Neural cell (in vitro differentiated cells): ENCODE results near the gene CDS1. TPM values are rescaled to one million over a fixed set of nuclear protein-coding genes. Genes with fewer than 3 reads are reported as not detected.

Source experiments
- H2AFZ ChIP-seq: fragments of 200-600, 300-800 bp; sonication (generic), shearing (Covaris generic); 2 replicates; pipeline ENCODE4 v1.6.0; 2014; ENCODE audit warnings: low read depth, mild to moderate bottlenecking, antibody characterized with exemption, low read length, moderate library complexity
- H3F3A ChIP-seq: fragments of 200-600 bp; shearing (Covaris generic); 2 replicates; pipeline ENCODE4 v1.6.1; 2016; ENCODE audit warnings: mild to moderate bottlenecking, moderate library complexity, mixed read lengths, antibody characterized with exemption, low read length; ENCODE audit not compliant: insufficient read depth, poor library complexity, severe bottlenecking
- H3K27ac ChIP-seq: fragments of 200-600, 300-800 bp; sonication (generic), shearing (Covaris generic); 2 replicates; pipeline ENCODE4 v1.5.1; 2014; ENCODE audit warnings: mild to moderate bottlenecking, low read length, moderate library complexity
- H3K27me3 ChIP-seq: fragments of 300-800, 200-600 bp; sonication (generic), shearing (Covaris generic); 2 replicates; pipeline ENCODE4 v1.6.0; 2014; ENCODE audit warnings: mild to moderate bottlenecking, low read depth, low read length, moderate library complexity; ENCODE audit not compliant: insufficient read depth
- H3K36me3 ChIP-seq: fragments of 300-800, 200-600 bp; sonication (generic), shearing (Covaris generic); 2 replicates; pipeline ENCODE4 v1.5.1; 2014; ENCODE audit warnings: mild to moderate bottlenecking, antibody characterized with exemption, low read length, moderate library complexity; ENCODE audit not compliant: insufficient read depth
- H3K4me2 ChIP-seq: fragments of 300-800, 200-600 bp; sonication (generic), shearing (Covaris generic); 2 replicates; pipeline ENCODE4 v1.6.0; 2014; ENCODE audit warnings: mild to moderate bottlenecking, low read length
- H3K4me3 ChIP-seq: fragments of 300-800, 200-600 bp; sonication (generic), shearing (Covaris generic); 2 replicates; pipeline ENCODE4 v1.5.1; 2014; ENCODE audit warnings: mild to moderate bottlenecking, low read length, moderate library complexity
- H3K79me2 ChIP-seq: fragments of 200-600 bp; shearing (Covaris generic); replicated peaks from 2 replicates; pipeline ENCODE4 v1.6.0; 2014; ENCODE audit warnings: mild to moderate bottlenecking, low read length, moderate library complexity; ENCODE audit not compliant: insufficient read depth
- H3K9ac ChIP-seq: fragments of 300-800, 200-600 bp; sonication (generic), shearing (Covaris generic); 2 replicates; pipeline ENCODE4 v1.6.1; 2016; ENCODE audit warnings: mild to moderate bottlenecking, low read length, mixed read lengths
- H3K9me2 ChIP-seq: fragments of 200-600 bp; shearing (Covaris generic); 2 replicates; pipeline ENCODE4 v1.6.1; 2016; ENCODE audit warnings: mild to moderate bottlenecking, low read length, mixed read lengths; ENCODE audit not compliant: insufficient read depth
- H3K9me3 ChIP-seq: fragments of 200-600, 300-800 bp; sonication (generic), shearing (Covaris generic); 2 replicates; pipeline ENCODE4 v1.6.1; 2016; ENCODE audit warnings: mild to moderate bottlenecking, mixed run types, low read length, moderate library complexity, mixed read lengths
- H4K20me1 ChIP-seq: fragments of 200-600 bp; shearing (Covaris generic); 2 replicates; pipeline ENCODE4 v1.6.1; 2016; ENCODE audit warnings: mild to moderate bottlenecking, mixed run types; ENCODE audit not compliant: insufficient read depth
- EP300 ChIP-seq: fragments of 450-650 bp; conservative IDR thresholded peaks from 2 replicates; pipeline ENCODE4 v1.6.1; 2014; ENCODE audit warnings: antibody characterized with exemption, mild to moderate bottlenecking, moderate library complexity; ENCODE audit not compliant: poor library complexity, severe bottlenecking
- EZH2 ChIP-seq: fragments of 200-600, 300-800 bp; shearing (Covaris generic), sonication (generic); IDR thresholded peaks from 2 replicates; pipeline ENCODE4 v1.6.1; 2014; ENCODE audit warnings: antibody characterized with exemption, low read length, borderline replicate concordance, mild to moderate bottlenecking; ENCODE audit not compliant: insufficient read depth, poor library complexity, severe bottlenecking
- MXI1 ChIP-seq: fragments of 450-650 bp; conservative IDR thresholded peaks from 2 replicates; pipeline ENCODE4 v1.6.1; 2014; ENCODE audit warnings: antibody characterized with exemption, mild to moderate bottlenecking; ENCODE audit not compliant: poor library complexity, severe bottlenecking
- POLR2AphosphoS5 ChIP-seq: IDR thresholded peaks from 2 replicates; pipeline ENCODE4 v1.6.1; 2012
- RAD21 ChIP-seq: fragments of 450-650 bp; conservative IDR thresholded peaks from 2 replicates; pipeline ENCODE4 v1.6.1; 2014; ENCODE audit warnings: antibody characterized with exemption, mild to moderate bottlenecking, moderate library complexity
- SMC3 ChIP-seq: fragments of 450-650 bp; conservative IDR thresholded peaks from 2 replicates; pipeline ENCODE4 v1.6.1; 2014; ENCODE audit warnings: antibody characterized with exemption, mild to moderate bottlenecking, moderate library complexity; ENCODE audit not compliant: poor library complexity
- TAF1 ChIP-seq: IDR thresholded peaks from 2 replicates; pipeline ENCODE4 v1.6.1; 2012; ENCODE audit warnings: low read depth
- polyA plus RNA-seq: library from polyadenylated mRNA; depleted of rRNA; stranded (reverse); fragments of >200 nt; gene quantifications from 2 replicates; pipeline ENCODE4 v1.2.3, GENCODE V29; 2014
- TF ChIP-seq, protein P1 (sequence below): fragments of 450-650 bp; IDR thresholded peaks from 2 replicates; pipeline ENCODE4 v1.5.1; 2014; ENCODE audit warnings: antibody characterized with exemption, mild to moderate bottlenecking, moderate library complexity; ENCODE audit not compliant: poor library complexity, severe bottlenecking
- TF ChIP-seq, protein P2 (sequence below): IDR thresholded peaks from 2 replicates; pipeline ENCODE4 v1.6.1; 2012; ENCODE audit warnings: borderline replicate concordance

CDS1 gene
- polyA plus RNA-seq, 1 donor from 2014 or later, result 6.1 TPM

DNA sequence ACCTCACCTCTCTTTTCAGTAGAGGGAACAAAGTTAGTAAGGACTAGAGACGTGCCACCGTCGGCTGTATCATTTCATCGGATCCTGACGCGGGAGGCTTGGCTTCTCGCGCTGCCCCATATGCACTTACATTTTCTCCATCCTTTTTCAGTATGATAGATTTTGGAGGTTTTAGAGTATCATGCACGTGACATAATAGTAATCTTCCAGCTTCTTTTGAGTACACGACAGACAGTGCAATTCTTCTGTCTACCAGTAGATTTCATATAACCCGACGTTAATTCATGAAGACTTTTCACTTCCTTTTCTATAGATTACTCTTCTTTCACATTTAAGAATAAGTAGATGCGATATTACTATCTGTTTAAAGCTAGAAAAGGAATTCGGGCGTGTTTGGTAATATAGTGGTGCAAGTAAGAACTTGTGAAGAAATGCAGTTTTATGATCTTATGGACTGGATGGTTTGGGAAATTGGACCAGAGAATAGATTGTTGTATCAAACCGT is 1.0 kb downstream of the CDS1 start:
- no peak overlapping the region for H3K27ac ChIP-seq
- H3K36me3 ChIP-seq, result no peaks in the 10 kb centered on the region
- peak overlapping the region; percentile 78 for H3K9ac ChIP-seq
- H4K20me1 ChIP-seq, result no peaks in the 10 kb centered on the region
- no peaks in the 10 kb centered on the region for H3F3A ChIP-seq
- H3K27me3 ChIP-seq, result peaks cover 46% of the 10 kb centered on the region
- H3K79me2 ChIP-seq, result no peaks in the 10 kb centered on the region
- no peak for TF ChIP-seq EP300
- TF ChIP-seq, protein P1, sequence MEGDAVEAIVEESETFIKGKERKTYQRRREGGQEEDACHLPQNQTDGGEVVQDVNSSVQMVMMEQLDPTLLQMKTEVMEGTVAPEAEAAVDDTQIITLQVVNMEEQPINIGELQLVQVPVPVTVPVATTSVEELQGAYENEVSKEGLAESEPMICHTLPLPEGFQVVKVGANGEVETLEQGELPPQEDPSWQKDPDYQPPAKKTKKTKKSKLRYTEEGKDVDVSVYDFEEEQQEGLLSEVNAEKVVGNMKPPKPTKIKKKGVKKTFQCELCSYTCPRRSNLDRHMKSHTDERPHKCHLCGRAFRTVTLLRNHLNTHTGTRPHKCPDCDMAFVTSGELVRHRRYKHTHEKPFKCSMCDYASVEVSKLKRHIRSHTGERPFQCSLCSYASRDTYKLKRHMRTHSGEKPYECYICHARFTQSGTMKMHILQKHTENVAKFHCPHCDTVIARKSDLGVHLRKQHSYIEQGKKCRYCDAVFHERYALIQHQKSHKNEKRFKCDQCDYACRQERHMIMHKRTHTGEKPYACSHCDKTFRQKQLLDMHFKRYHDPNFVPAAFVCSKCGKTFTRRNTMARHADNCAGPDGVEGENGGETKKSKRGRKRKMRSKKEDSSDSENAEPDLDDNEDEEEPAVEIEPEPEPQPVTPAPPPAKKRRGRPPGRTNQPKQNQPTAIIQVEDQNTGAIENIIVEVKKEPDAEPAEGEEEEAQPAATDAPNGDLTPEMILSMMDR, result peak; percentile 44
- H3K4me2 ChIP-seq, result peak overlapping the region; percentile 73
- peak overlapping the region; percentile 92 for H3K4me3 ChIP-seq
- no peaks in the 10 kb centered on the region for H3K9me3 ChIP-seq
- H3K9me2 ChIP-seq, result no peaks in the 10 kb centered on the region
- H2AFZ ChIP-seq, result no peak overlapping the region

DNA sequence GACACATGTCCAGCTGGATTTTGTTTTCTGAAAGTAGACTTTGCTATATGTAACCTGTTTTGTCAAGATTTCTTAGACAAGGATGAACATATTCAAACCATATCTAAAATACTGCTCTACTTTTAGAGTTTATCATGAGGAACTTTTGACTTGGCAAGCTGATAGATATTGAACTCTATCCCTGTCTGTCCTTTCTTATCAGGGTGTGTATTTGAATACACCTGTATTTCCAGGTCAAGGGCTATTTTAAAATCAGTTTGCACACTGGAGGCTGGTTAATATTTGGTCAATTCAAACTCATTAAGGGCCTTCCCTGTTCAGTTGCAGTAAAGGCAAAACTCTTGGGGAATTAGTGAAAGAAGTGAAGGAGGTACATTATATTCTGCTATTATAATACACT is 2.3 kb downstream of the CDS1 start:
- peaks cover 46% of the 10 kb centered on the region for H3K27me3 ChIP-seq
- H2AFZ ChIP-seq, result no peak overlapping the region
- no peaks in the 10 kb centered on the region for H3F3A ChIP-seq
- no peaks in the 10 kb centered on the region for H3K9me2 ChIP-seq
- H3K9me3 ChIP-seq, result no peaks in the 10 kb centered on the region
- H3K27ac ChIP-seq, result no peak overlapping the region
- H3K4me3 ChIP-seq, result no peak overlapping the region
- H3K4me2 ChIP-seq, result no peak overlapping the region
- no peaks in the 10 kb centered on the region for H4K20me1 ChIP-seq
- H3K9ac ChIP-seq, result no peak overlapping the region
- no peaks in the 10 kb centered on the region for H3K79me2 ChIP-seq
- H3K36me3 ChIP-seq, result no peaks in the 10 kb centered on the region
- no peak for TF ChIP-seq EP300
- no peak for TF ChIP-seq EZH2
- TF ChIP-seq MXI1, result no peak
- TF ChIP-seq SMC3, result no peak
- TF ChIP-seq RAD21, result no peak
- TF ChIP-seq POLR2AphosphoS5, result no peak
- TF ChIP-seq TAF1, result no peak
- TF ChIP-seq, protein P1, result no peak
- TF ChIP-seq, protein P2, sequence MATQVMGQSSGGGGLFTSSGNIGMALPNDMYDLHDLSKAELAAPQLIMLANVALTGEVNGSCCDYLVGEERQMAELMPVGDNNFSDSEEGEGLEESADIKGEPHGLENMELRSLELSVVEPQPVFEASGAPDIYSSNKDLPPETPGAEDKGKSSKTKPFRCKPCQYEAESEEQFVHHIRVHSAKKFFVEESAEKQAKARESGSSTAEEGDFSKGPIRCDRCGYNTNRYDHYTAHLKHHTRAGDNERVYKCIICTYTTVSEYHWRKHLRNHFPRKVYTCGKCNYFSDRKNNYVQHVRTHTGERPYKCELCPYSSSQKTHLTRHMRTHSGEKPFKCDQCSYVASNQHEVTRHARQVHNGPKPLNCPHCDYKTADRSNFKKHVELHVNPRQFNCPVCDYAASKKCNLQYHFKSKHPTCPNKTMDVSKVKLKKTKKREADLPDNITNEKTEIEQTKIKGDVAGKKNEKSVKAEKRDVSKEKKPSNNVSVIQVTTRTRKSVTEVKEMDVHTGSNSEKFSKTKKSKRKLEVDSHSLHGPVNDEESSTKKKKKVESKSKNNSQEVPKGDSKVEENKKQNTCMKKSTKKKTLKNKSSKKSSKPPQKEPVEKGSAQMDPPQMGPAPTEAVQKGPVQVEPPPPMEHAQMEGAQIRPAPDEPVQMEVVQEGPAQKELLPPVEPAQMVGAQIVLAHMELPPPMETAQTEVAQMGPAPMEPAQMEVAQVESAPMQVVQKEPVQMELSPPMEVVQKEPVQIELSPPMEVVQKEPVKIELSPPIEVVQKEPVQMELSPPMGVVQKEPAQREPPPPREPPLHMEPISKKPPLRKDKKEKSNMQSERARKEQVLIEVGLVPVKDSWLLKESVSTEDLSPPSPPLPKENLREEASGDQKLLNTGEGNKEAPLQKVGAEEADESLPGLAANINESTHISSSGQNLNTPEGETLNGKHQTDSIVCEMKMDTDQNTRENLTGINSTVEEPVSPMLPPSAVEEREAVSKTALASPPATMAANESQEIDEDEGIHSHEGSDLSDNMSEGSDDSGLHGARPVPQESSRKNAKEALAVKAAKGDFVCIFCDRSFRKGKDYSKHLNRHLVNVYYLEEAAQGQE, result no peak
